Forelimb muscle (tissue), 1 donor: ENCODE results near the gene KIF18A. TPM values are rescaled to one million over a fixed set of nuclear protein-coding genes. Genes with fewer than 3 reads are reported as not detected.

Source experiments
- polyA plus RNA-seq: library from polyadenylated mRNA; unstranded; fragments of 120-200 nt; gene quantifications from one replicate; pipeline ENCODE4 v1.2.1, GENCODE V29; 2013; ENCODE audit not compliant: insufficient read length

Gene KIF18A
- polyA plus RNA-seq, 1 donor = 3.2 TPM

Other genes starting within 250 kb of the KIF18A start
- gene METTL15, start 232 bp upstream of the KIF18A start, polyA plus RNA-seq = 12.1 TPM